NT2/D1 (cell line): Measurements from ENCODE around the gene CLK2.

Experiments
- YY1 ChIP-seq: IDR thresholded peaks from 2 replicates; pipeline ENCODE4 v1.6.1; 2011; ENCODE audit not compliant: insufficient read length, insufficient read depth
- ZNF274 ChIP-seq: IDR thresholded peaks from 2 replicates; pipeline ENCODE4 v1.6.1; 2011; ENCODE audit warnings: mild to moderate bottlenecking, low read depth, low read length

- TF ChIP-seq ZNF274, result no peak
- TF ChIP-seq YY1, result no peak
Measured at GRCh38 chr1:155318082-155318481, 44.8 kb upstream of the CLK2 start.
